UCSD-AML1 (cell line): ENCODE data around the gene SYS1.

ENCODE experiments used
- DNase-seq: peaks from one replicate; lab custom pipeline; 2025; ENCODE audit not compliant: unreplicated experiment; lab: John Stamatoyannopoulos, UW

The SYS1 gene

DNA sequence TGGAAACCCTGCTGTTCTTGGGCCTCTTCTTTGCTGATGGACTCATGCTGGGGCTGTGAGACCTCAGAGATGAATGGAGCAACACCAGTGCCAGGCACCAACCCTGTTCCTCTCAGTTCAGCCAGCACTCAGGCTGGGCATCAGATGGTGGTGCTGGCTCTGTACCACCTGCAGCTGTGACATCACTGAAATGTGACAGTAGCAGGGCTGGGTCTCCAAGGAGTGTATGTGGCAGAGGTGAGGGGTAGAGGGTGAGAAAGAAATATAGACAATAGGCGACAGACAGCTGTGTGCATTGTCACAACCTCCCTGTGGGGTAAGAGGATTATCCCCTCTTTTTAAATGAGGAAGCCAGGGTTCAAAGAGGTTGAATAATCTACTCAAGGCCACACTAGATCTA is 15.2 kb downstream of the SYS1 start, which contains the start of gene TP53TG5:
Gene TP53TG5 (minus strand): TSS at position 135 of the 400 bp plus-strand sequence. CDS start 89 bp downstream, at position 46.
- DNase-seq: no peak

DNA sequence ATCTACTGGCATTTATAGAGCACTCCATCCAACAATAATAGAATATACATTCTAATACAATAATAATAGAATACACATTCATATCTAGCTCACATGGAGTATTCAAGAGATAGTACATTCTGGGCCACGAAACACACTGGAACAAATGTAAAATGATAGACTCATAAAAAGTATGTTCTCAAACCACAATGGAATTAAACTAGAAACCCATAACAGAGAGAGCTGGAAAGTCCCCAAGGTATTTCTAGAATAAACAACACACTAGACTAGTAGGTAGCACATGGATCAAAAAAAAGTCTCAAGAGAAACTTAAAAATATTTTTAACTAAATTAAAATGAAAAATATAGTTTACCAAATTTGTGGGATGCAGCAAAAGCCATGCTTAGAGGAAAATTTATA is 24.3 kb downstream of the SYS1 start:
- no peak for DNase-seq

DNA sequence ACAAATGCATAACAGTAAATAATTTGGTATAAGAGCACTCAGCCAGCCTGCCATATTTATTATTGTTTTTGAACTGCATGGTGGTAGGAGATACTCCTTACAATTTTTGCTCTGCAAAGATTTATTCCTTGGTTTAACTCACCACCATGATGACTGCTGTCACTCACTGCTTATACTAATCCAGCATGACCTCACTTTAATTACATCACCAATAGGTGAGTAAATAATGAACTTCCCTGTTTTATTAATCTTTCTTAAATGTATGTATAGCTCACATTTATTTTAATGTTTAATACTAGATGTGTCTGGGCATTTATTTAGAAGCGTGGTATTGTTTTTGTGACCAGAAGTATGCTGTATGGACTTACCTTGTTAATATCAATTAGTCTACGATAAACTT is 28.0 kb downstream of the SYS1 start:
- DNase-seq: no peak

DNA sequence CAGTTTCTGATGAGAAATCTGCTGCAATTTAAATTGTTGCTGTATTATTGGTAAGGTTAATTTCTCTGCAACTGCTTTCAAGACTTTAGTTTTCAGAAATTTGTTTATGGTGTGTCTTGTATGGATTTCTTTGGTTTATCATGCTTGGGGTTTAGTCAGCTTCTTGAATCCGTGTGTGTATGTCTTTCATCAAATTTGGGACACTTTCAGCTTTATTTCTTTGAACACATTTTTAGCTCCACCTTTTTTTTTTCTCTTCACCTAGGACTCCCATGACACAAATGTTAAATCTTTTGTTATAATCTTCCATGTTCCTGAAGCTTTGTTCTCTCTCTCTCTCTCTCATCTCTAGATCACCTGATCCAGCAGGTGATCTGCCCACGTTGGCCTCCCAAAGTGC is 28.6 kb downstream of the SYS1 start:
- no peak for DNase-seq

DNA sequence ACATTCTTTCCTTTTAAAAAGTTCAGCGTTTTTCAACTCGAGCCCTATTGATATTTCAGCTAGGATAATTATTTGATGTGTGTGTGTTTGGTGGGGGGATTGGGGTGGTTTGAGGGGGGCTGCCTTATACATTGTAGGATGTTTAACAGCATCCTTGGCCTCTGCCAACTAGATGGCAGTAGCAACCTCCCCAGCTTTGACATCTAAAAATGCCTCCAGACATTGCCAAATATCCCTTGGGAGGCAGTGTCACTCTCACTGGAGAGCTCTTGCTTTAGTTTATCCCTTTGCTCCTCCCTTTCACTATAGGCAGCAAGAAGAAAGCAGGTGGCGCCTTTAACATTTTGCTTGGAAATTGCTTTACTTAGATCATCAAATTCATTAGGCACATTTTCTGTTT is 29.8 kb downstream of the SYS1 start:
- DNase-seq: no peak

DNA sequence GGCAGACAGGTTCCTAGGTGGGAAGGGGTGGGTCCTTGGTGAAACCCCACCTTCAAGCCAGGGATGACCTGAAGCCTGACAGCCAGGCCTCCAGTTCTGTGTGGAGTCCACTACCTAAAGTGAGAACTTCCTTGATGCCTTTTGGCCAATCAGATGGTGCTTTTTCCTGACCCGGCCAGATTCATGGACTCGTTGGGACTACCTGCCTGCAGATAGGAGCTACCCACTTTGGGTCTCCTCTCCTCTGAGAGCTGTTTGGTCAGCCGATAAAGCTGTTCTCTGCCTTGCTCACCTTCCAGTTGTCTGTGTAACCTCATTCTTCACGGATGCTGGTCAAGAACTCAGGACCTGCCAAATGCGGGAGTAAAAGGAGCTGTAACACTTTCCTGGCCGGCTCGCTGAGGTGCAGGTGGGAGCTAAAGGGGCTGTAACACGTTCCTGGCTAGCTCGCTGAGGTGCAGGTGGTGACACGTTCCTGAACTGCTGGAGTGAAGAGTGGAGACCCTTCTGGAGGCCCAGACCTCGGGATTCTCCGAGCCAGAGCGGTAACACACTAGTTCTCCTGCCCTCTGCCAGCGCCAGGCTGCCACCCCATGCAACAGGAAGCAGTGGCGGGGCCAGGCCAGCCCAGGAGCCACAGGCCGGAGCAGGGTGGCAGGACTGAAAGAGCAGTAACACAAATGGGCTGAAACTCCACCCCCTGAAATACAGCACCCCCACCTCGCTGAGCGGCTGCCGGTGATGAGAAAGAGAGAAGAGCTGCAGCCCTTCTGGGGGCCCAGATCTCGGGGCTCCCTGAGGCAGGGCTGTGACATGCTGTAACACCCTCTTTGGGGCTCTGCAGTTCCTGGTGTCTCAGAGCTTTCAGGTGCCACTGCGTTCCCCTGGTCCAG is 31.5 kb downstream of the SYS1 start:
- DNase-seq: no peak

DNA sequence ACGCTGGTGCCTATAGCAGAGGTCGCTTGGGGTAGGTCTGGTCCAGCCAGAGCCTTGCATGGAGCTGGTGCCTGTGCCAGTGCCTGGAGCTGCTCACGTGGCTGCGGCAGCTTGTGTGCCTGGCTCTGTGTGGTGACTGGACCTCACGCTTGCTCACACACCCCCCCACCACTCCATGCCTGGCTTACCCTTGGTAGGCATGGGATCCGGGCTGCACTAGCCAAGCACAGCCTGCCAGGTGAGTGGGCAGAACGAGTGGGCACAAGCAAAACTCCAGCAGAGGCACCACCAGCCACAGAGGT is 32.1 kb downstream of the SYS1 start:
- DNase-seq: no peak

DNA sequence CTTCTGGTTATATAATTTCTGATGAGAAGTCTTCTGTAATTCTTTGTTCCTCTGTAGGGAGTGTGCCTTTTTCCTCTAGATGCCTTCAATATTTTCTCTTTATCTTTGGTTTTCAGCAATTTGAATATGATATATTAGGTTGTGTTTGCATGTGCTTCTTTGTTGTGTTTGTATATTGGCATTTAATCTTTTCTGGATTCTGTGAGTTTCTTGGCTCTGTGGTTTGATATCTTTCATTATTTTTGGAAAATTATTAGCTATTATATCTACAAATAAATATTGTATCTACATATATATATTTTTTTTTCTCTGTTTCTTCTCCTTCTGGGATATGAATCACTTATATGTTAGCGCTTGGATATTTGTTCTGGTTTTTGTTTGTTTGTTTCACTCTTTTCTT is 36.1 kb downstream of the SYS1 start:
- no peak for DNase-seq

DNA sequence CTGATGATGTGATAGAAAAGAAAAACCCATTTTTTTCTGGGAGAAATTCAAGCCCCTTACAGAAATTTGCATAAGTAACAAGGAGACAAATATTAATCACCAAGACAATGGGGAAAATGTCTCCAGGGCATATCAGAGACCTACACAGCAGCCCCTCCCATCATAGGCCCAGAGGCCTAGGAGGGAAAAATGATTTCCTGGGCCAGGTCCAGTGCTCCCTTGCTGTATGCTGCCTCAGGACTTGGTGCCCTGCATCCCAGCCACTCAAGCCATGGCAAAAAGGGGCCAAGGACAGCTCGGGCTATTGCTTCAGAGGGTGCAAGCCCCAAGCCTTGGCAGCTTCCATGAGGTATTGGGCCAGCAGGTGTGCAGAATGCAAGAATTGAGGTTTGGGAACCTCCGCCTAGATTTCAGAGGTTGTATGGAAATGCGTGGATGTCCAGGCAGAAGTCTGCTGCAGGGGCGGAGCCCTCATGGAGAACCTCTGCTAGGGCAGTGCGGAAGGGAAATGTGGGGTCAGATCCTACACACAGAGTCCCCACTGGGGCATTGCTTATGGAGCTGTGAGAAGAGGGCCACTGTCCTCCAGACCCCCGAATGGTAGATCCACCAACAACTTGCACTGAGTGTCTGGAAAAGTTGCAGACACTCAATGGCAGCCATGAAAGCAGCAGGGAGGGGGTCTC is 37.5 kb downstream of the SYS1 start:
- no peak for DNase-seq

DNA sequence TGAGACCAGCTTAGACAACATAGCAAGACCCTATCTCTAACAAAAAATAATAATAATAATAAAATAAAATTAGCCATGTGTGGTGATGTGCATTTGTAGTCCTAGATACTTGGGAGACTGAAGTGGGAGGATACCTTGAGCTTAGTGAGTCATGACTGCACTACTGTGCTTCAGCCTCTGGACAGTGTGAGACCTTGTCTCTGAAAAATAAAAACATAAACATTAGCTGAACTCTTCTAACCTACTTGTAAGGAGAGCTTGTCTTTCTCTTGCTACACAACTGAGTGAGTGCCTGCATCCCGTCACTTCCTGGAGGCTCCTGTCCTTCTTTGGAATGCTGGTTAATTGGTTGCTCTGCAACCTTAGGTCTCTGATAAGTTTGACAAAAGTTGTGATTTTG is 40.0 kb downstream of the SYS1 start:
- no peak for DNase-seq

DNA sequence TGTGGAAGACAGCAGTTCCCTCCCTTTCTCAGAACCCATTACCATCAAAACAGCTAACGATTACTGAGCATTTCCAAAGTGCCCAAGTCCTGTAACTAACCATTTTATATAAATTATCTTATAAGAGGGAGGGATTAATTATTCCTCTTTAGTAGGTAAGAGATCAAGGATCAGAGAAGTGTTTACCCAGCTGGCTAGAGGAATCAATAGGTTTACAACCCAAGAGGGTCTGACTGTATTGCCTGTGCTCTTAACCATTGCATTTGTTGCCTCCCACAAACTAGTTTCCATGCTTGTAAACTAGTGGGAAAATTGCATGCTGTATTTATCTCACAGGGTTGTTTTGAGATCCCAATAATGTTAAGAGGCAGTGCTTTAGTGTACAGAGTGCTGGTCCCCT is 41.5 kb downstream of the SYS1 start:
- DNase-seq: no peak

DNA sequence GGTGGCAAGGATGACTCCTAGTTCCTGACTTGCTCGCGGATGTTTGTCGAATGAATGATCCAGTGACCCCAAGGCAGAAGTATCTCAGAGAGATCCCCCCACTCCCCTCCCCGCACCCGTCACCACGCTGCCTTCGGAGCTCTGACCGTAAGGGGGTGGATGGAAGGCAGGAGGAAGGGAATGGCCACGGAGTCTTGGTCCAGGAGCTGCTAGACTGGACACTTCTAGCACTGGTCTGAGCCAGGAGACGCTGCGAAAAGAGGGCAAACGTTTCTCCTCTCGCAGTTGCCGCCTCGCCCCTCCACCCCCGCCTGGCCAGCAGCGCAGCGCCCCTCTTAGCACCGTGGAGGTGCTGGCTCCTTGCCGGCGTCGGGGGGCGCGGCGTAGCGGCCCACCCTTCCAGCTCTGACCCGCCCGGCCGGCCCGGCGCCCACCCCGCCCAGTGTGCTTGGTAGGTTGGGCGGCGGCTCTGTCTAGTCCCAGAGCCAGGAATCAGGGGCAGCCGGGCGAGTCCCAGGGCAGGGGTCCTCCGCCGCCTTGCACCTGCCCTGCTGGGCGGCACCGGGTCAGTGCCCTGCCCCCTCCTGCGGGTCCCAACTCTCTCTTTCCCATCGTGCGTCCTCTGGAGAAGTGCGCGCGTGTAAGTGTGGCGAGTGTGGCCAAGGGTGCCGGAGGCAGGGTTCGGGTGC is 42.8 kb downstream of the SYS1 start:
- no peak for DNase-seq

DNA sequence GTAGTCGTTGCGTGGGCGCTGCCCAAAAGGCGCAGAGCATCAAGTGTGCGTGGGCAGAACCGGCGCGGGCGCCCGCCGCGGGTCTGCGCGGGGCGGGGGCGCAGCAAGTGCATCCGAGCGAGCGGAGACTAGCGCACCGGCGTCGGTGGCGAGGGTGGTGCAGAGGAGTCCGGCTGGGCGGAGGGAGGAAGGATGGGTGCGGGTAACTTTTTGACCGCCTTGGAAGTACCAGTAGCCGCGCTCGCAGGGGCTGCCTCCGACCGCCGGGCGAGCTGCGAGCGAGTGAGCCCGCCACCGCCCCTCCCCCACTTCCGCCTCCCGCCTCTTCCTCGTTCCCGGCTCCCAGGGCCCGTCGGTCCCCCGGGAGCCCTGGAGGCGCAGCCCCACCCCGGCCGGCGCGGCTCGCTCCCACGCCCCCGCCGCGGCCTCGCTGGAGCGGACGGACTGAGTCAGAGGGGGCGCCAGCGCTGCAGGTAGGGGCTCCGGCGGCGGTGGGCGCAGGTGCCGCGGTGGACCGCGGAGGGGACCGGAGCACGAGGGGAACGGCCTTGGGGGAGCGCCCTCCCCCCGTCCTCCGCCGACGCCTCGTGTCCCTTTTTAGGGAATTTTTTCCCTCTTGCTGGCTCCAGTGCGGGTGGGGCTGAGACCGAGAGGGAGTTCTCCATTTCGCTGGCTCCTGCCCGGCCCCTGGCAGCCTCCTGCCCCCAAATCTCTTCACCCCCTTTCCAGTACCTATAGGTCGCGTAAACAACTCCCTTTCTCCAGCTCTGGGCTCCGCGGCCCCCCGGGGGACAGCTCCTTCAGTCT is 43.5 kb downstream of the SYS1 start:
- peak; percentile 59 for DNase-seq

DNA sequence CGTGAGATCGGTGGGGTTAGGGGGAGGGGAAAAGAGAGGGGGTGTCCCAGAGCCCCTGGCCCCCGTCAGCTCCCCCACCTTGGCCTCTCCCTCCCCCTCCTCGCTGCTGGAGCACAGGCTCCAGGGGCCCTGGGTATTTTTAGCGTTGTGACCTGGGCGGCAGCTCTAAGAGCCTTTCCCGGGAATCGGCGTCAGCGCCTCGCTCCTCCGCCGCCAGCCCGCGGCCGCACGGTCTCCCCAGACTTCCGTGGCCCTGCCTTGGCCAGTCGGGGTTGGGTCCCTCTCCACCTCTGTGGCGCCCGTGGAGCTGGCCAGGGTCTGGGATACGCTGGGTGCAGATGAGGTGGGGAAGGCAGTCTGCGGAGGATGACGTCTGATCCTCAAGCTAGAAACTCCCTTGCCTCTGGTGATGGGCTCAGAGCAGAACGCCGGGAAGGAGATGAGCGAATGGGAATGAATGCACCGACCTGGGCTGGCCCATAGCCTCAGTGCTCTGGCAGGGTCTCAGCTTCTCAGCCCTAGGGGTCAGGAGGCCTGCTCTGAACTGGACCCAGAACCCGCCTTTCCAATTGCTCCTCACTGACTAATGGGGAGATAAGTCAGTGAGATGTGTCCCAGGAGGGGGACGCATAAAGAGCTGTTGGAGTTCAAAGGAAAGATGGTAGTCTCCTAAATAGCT is 44.2 kb downstream of the SYS1 start:
- no peak for DNase-seq

DNA sequence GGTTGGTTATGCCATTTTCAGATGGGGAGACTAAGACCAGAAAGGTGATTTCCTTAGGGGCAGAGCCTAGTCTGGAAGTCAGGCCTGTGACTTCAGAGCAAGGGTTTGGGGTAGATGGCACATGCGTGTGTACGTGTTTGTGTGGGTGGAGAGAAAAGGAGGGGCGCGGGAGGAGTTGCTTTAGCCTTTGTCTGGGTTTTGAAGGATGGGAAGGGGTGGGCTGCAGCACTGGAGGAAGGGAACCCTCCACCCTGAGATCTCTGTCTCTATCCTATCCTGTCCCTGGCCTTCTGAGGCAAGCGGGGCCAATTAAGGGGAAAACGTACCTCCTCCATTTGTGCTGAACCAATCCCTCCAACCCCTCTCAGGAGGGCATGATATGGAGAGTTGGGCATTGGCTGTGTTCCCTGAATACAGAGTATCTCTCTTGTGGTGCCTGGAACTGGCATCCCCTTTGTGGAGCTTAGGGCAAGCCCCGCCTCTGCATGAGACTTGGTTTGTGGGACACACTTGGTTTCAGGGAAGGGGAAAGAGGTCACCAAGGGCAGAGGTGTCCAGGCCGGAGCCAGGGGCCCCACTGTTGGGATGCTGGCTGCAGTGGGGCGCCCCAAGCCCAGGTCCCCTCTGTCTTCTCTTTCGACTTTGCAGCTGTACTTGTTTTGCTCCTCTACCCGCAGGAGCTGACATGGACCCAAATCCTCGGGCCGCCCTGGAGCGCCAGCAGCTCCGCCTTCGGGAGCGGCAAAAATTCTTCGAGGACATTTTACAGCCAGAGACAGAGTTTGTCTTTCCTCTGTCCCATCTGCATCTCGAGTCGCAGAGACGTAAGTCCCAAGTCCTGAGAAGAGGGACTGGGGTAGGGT is 45.1 kb downstream of the SYS1 start, which contains the start of gene DBNDD2:
Gene DBNDD2 (plus strand): TSS at position 507 of the 863 bp plus-strand sequence. CDS start 179 bp downstream, at position 686.
- DNase-seq: no peak

DNA sequence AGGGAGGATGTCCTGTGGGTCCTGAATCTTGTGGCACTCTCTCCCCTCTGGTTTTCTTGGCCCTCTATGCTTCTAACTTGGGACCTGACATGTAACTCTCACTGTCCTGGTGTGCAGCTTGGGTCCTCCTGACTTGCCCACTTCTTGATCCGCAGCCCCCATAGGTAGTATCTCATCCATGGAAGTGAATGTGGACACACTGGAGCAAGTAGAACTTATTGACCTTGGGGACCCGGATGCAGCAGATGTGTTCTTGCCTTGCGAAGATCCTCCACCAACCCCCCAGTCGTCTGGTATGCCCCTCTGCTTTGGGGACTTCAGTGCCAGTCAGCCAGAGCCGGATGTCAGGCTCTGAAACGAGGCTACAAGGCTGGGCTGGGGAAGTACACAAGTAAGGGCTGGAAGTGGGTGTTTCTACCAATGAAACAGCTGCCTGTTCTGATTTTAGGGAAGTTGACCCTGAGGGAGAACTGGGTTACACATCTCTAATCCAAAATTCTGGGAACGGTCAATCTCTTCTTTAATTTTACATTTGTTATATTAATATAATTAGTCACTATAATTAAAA is 45.8 kb downstream of the SYS1 start:
- peak; percentile 58 for DNase-seq

DNA sequence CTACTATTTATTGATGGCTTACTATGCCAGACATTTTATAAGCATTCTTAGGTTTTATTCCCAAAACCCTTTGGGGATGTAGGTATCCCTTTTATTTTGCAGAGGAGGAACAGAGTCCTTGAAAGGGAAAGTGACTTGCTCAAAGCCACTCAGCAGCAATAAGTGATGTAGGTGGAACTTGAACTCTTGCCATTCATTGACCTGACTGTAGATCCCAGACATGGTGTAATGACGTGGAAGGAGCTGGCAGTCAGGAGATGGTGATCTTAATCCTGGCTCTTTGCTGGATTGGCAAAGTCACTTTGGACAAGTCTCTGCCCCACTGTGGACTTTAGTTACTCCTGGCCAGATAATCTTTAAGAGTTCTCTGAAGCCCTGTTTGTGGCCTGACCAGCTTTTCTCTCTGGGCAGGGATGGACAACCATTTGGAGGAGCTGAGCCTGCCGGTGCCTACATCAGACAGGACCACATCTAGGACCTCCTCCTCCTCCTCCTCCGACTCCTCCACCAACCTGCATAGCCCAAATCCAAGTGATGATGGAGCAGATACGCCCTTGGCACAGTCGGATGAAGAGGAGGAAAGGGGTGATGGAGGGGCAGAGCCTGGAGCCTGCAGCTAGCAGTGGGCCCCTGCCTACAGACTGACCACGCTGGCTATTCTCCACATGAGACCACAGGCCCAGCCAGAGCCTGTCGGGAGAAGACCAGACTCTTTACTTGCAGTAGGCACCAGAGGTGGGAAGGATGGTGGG is 46.7 kb downstream of the SYS1 start:
- no peak for DNase-seq

DNA sequence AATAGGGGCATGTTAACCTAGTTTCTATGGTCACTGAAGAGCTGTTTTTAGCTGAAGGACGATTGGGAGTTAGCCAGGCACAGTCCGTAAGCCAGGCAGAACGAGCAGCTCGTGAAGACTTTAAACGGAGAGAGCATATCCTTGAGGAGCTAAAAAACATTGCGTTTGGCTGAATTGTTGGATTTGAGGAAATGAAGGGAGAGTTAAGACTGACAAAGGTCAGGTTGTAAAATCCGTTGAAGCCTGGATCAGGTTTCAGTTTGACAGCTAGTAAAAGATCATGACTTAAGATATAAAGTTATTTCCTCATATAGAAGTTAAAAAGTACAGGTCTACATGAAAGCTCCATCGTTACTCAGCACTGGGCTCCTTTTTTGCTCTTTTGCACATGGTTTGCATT is 47.9 kb downstream of the SYS1 start:
- no peak for DNase-seq
